ENCODE measurements around the gene EGFR.

DNA sequence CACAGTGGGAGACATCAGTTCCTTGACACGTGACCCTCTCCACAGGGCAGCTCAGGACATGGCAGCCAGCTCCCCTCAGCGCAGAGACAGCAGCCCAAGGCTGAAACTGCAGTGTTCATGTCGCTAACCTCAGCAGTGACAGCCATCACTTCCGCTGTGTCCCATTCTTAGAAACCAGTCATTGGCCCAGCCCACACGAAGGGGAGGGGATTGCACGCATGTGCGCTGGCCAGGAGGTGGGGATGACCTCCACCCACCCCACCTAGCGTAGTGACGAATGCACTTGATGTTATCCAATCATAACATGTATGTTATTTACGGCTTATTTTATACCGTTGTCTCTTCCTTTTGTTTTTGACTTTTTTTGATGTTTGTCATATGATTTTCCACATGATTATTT lies 36.9 kb upstream of the EGFR start:
- TF ChIP-seq, protein P1, sequence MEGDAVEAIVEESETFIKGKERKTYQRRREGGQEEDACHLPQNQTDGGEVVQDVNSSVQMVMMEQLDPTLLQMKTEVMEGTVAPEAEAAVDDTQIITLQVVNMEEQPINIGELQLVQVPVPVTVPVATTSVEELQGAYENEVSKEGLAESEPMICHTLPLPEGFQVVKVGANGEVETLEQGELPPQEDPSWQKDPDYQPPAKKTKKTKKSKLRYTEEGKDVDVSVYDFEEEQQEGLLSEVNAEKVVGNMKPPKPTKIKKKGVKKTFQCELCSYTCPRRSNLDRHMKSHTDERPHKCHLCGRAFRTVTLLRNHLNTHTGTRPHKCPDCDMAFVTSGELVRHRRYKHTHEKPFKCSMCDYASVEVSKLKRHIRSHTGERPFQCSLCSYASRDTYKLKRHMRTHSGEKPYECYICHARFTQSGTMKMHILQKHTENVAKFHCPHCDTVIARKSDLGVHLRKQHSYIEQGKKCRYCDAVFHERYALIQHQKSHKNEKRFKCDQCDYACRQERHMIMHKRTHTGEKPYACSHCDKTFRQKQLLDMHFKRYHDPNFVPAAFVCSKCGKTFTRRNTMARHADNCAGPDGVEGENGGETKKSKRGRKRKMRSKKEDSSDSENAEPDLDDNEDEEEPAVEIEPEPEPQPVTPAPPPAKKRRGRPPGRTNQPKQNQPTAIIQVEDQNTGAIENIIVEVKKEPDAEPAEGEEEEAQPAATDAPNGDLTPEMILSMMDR (IDR thresholded peaks at IDR 0.05), result no peak
- no peak for TF ChIP-seq EP300 (IDR thresholded peaks at IDR 0.05)
- TF ChIP-seq POLR2A (IDR thresholded peaks at IDR 0.05), result no peak
